Stromal cell of bone marrow (primary cell): ENCODE results near the gene CCDC85A.
A peak's percentile ranks its signal among the peaks of the same experiment; 100 is the strongest.

ENCODE experiments used
- DNase-seq: peaks from one replicate; pipeline ENCODE4 v3.0.0-alpha.2; 2012; ENCODE audit warnings: low read depth

Gene CCDC85A

DNA sequence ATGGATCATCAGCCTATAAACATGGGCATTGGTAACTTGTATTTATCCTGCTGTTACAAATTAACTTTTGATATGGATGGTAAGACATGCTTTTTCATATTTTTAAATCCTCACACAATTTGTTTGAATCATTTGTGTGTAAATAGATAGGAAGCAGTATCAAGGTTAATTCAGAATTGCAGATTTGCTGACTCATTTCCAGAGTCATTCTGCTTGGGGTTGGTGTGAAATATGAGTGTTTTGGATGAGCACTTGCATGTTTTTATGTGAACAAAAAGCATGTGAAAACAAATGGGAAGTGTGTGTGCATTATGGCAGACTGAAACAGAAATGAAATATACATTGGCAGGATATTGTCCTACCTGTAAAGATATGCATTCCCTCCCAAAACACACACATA lies 11.8 kb downstream of the CCDC85A start:
- no peak for DNase-seq

DNA sequence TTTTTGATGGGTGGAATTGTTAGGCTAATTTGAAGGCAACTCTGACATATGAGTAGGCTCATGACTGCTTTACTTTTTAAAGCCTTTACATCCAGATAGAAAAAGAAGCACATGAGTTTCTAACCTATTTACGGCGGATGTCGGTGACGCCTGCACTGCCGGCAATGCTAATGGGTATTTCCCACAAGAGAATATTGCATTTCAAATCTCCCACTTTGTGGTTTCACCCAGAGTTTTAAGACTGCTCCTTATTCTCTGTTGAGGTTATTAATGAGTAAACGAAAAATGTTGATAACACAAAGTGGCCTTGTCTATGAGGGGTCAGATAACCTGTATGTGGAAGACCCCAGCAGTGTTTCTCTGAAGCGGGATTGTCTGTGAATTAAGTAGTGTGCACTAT lies 14.0 kb downstream of the CCDC85A start:
- DNase-seq = no peak

DNA sequence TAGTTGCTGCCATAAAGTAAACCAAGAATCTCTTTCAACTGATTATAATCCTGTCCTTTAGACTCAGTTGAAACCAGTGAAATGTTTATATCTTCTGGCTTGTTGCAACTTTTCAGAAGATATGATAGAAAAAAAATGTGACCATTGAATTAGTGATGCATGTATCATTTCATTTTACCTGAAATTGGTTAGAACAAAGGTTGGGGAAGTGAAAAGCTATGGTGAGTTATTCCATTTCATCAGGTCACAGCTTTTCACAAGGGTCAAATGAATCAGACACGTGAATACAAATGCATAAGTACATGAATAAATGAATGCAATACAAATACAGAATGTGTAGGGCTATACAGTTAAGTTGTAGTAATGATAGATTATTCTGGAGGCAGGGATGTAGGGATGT lies 15.1 kb downstream of the CCDC85A start:
- DNase-seq = no peak

DNA sequence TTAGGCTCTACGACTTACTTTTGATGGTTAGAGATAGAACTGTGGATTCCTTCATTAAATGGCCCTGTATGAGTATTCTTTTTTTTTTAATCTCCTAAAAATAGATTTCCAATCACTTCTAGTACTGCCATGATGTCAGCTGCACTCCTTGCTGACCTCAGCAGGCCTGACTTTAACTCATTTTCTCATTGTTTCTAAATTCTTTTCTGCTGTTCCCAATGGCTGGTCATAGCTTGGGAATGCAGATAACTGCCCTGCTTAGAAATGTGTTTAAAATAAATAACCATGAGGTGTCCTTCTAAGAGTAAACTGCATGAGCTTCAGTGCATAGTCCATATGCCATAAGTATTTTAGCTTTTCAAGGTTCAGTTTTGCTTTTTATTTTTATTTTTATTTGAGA lies 15.7 kb downstream of the CCDC85A start:
- no peak for DNase-seq

DNA sequence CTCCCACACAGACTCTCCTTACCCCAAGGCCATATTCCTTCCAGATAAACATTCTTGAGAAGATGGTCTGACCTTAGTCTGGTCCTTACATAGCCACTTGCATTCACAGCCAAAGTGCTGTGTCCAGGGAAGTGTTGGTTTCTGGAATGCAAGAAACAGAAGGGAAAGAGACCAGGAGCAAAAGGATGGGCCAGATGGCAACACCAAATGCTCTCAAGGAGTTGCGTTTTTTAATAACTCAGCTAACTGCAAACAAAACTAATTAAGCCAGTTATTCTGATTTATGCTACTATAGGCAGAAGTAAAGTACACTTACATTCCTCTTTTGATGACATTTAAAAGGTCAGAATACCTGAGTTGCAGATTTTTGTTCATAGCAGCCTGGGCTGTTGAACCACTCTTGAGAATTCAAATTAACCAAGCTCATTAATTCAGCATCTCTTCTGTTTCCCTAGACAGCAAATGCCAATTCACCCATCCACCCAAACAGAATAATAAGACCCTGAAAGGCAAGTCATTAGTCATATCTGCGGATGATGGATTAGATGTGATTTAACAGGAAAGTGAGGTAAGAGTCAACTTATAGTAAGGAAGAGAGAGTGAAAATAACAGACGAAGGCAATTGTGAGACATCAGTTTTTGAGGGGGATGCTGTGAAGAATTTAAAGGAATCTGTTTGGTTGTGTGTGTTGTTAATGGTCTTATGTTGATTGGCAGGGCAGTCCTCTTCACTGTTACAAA lies 18.8 kb downstream of the CCDC85A start:
- no peak for DNase-seq

DNA sequence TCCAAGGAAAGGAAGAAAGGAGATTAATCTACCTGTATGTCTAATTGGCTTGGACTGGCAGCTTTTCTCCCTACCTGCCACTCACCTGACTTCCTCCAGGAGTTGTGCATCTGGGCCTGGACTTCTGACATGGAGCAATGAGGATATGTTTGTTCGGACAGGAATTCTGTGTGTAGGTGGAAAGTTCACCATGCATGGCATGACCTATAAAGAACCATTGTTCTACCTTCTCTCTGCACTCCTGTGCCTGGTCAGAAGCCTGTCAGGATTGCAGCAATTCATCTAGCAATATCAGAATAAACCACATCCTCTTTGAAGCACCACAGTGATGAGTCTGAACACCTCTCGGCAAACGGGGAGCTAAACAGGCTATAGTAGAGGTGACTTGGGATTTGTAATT lies 20.8 kb downstream of the CCDC85A start:
- DNase-seq = no peak

DNA sequence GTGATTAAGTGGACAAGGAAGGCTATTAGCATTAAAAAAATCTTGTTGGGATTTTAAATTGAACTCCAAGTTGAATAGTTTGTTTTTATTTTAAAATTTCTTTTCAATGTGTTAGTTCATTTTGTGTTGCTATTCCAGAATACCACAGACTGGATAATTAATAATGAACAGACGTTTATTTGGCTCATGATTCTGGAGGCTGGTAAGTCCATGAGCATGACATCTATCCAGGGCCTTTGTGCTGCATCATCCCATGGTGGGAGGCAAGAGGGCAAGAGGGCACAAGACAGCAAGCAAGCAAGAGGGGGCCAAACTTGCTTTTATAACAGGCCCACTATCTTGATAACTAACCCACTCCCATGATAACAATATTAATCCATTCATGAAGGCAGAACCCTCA lies 22.5 kb downstream of the CCDC85A start:
- DNase-seq = no peak

DNA sequence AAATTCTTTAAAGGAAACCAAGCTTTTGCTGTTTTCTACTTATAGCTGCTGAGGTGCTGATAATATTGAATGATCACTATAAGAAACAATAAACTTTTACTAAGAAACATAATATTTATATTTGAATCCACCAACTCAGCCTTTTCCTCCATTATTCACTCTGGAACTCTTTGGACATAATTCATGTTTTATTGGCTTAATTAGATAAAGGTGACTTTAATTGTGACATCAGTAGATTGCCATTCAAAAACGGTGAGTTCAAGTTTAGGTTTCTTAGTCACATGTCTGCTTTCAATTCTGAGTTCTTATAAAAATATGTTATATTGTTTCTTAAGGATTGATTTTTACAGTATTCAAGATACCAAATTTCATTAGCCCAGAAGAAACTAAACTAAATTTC lies 24.0 kb downstream of the CCDC85A start:
- DNase-seq = no peak

DNA sequence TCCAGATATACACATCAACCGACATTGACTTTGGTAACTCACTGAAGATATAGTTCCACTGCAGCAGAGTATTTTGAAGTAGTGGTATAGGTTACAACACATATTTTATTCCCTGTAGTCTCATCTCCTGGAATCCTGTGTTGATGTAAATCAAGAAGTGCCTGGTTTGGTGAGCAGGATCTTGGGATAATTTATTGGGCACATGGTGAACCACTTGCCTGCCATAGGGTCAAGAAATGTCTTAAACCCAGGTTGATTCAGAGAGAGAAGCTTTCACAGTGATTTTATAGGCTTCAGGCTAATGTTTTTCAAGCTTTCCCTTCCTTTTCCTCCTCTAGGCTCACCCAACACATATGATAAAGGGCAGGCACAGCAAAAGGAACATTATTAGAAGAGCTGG lies 24.6 kb downstream of the CCDC85A start:
- DNase-seq = no peak

DNA sequence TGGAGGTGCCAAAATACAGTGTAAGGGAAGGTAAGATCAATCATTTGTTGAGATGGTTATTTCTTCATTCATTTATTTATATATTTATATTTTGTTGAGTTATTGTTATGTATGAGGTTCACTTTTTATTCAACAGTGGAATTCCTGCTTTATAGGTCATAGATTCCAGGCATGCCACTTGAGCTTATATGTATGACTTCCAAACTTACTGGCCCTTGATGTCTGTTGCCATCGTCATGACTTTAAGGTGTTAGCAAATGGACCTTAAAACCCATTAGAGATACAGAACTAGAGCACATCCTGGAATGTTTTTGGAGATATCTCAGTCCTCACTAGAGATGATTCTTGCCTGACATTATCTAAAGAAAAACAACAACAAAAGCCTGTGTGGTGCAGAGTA lies 25.9 kb downstream of the CCDC85A start:
- DNase-seq = no peak

DNA sequence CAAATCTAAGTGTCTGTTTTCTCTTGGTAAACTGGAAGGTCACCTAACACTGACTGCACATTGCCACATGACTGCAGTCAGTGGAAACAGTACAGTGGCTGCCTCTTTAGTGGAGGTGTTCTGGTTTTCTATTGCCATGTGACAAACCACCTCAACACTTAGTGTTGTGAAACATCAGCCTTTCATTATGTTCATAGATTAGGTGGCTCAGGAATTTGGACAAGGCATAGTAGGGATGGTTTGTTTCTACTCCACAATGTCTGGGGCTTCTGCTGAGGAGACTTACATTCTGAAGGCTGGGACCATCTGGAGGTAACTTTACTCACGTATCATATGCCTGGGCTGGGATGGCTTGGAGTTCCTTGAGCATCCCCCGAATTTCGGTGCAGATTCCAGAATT lies 26.5 kb downstream of the CCDC85A start:
- DNase-seq = no peak

DNA sequence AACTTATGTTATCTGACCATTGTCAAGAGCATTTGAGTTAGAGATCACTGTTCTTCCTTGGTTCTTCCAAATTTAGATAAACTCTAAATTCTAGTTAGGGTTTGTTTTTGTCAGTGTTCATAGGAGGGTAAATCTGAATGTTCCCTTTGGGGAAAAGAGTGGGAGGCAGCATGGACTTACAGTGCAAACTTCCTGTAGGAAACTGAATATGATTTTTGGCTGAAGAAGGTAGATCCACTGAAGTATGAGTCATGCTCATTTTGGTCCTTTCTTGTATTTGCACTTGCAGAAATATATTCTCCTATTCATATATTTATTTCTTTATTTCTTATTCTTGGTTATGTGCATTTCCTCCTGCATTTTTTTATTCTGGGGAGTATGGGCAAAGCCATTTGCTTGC lies 27.3 kb downstream of the CCDC85A start:
- peak; percentile 22 for DNase-seq

DNA sequence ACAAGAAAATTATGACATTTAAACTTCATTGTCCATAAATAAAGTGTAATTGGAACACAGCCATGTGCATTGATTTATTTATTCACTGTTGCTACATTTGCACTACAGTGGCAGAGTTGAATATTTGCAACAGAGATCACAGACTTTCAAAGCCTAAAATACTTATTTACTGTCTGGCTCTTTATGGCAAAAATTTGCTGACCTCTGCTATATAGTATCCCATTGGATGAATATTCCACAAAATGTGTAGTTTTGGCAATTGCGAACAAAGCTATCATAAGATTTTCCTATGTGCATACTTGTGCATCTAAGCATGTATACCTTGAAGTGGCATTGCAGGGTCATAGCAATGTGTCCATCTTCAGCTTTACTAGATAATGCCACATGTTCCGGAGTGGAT lies 32.1 kb downstream of the CCDC85A start:
- DNase-seq = no peak

DNA sequence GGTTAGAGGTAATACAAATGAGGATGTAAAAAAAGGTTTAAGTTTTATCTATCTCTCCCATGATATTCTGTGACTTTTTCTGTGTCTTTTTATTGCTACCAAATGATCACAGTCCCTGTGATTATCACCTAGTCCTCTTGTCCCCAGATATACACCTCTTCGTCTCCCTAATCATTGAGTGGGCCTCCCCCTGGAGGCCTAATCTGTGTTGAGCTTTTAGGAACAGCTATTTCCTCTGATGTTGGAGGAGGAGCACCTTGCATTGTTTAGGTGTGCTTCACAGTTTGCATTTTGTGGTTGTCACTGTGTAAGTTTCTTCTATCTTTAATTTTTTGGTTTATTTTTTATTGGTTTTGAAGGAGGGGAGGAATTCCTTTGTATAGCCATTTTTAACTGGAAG lies 33.3 kb downstream of the CCDC85A start:
- no peak for DNase-seq

DNA sequence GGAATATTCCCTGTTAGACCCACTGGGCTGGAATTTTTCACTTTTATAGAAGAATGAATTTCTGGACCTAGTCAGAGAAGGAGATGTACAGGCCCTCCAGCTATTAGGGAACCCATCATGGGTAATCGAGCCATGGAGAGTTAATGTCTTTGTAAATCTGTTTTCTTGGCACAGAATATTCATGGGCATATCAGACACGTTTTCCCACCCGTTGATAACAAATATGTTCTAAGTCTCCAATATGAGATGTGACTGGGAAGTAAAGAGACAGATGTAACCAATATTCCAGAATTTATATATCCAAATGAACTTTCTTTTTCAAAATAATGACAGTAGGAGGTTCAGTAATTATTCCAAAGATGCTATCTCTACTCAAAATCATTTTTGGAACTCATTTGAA lies 38.7 kb downstream of the CCDC85A start:
- no peak for DNase-seq

DNA sequence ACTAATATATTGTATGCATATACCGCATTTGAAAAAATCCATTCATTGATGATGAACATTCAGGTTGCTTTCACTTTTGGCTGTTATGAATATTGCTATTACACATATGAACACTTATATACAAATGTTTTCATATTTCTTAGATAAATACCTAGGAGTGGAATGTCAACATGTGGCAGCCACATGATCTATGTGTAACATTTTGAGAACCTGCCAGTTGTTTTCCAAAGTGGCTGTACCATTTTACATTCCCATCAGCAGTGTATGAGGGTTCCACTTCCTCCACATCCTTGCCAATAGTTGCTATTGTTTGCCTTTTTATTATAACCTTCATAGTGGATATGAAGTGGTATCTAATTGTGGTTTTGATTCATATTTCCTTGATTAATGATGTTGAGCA lies 40.5 kb downstream of the CCDC85A start:
- no peak for DNase-seq

DNA sequence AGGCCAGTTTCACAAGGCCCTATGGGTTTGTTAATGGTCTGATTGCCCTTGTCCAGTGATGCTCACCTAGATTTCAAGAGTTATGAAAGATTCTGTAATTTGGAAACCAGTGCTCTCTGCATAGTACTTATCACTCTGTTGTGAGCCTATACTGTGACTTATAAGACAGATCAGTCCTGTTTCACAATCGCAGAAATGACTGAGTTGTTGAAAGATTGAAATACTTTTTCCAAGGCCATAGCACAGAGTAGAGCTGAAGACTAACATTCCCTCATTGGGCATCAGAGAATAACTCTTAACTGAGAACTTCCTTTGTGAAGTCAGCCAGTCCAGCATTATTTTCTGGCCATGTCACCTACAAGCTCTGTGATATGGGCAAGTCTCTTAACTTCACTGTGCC lies 44.0 kb downstream of the CCDC85A start:
- DNase-seq = no peak

DNA sequence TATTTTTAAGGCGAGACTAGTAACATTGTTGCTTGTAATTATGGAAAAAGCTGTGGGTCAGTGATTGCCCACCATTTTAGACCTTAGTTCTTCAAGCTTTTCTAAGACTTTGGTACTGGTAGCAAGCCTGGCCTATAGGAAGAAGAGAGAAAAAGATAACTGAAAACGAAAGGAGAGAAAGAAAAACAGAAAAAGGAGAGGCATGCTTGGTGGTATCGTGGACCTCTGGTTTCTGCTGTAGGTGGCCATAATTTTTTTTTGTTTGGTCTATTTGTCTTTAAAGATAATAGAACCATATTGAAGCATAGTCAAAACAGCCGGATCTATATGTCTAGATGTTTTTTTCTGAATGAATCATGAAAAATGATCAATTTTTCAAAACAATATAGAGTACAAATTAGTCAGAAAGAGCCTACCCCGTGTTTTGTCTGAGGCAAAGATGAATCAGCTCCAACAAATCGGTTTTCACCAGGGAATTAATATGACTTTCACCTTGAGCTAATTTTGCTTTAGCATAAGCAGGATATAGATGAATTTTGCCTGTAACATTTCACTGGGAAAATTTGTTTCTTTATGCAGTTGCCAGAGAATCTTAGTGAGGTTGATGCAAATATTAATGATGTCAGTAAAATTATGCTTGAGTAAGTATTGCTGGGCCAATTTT lies 45.7 kb downstream of the CCDC85A start:
- no peak for DNase-seq

DNA sequence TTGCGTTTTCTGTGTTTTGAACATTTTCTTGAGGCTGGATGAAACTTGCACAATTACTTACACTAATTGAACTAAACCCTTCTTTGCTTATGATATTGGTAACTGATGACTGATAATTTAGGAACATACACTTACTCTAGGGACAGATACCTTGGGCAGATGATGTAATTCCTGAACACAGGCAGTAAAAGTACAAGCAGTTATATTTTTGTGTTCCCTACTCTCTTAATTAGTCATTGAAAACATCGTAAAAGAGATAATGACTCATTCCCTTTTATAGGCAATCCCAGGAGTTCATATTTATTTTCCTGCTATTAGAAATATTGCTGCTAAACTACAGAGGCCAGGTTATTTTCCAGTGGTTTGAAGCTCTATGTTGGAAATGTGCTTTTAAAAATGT lies 46.4 kb downstream of the CCDC85A start:
- DNase-seq = no peak

DNA sequence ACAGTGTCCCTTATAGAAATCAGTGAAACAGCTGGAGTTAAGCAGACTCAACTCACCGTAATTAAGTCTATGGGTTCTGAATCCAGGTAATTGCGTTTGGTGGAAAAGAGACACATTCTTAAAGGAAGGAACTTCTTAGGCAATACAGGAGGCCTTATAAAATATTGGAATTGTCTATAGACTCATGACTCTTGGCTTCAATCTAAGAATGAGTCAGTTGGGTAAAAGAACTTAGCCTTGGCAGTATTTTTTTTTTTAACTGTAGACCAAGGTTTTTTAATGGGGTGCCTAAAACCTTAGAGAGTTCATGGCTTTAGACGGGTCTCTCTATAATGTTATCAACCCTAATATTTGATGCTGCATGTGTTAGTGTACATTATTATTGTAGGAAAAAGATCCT lies 47.6 kb downstream of the CCDC85A start:
- DNase-seq = no peak

DNA sequence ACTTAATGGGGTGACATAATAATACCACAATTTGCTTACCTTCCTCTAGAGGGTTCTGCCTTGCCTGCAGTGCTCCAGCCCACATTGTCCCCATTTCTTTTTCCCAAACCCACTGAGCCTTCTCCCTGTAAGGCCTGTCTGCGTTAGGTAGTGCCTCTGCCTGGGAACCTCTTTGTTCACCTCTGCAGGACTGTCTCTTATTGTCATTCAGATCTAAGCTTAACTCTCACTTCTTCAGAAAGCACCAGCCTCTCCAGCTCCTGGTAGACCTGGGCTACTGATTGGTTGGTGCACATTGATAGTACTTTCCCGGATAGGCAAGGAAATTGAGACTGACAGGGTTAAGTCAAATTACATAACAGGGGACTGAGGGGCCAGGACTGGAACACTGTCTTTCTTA lies 49.1 kb downstream of the CCDC85A start:
- no peak for DNase-seq

DNA sequence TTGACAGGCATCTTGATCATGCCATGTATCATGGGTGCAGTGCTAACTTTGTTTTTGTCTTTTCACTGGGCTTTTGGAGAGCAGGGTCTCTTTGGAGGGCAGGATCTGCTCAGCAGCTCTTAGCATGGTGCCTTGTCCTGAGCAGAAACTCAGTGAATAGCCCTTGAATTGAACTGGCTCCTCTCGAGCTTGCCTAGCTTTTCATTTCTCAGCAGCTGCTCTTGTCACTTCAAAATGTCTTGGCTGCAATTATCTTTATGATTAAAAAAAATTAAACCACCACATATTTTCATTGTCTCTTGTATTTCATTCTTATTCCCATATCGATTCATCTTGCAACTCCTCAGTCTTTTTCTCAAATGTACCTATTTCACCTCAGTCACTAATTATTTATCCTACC lies 50.5 kb downstream of the CCDC85A start:
- DNase-seq = no peak

DNA sequence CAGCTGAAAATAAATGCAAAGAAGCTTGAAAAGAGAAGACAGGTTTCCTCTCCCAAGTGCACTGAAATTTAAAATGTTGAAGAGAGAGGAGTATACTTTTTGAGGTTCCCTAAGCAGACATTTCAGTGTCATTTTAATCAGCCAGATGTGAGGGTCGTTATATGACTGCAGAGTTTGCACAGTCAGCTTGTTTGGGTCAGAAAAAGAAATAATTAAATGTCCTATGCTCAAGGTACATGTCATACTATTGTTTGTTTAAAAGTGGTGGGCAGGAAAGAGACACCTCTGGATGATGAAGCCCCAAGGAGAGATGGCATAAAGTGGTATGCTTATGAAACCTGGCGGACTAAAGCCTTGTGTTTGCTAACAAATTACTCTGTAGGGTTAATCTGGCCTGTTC lies 55.2 kb downstream of the CCDC85A start:
- DNase-seq = no peak

DNA sequence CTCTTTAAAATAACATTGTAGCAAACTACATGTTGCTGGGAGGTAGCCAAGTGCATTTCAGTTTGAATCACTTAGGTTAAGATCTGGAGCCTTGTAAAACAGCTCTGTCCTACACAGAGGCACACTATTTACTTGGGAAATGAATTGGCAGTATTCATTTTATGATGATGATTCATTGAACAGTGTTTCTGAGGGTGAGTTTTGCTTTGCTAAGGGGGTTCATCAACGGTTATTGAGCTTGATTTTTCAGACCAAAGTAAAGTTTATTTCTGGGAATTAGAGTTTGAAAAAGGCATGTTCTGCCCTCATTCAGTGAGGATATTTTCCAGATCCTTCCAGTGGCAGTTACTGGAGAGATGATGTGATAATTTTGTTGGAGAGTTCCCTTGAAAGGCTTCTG lies 55.6 kb downstream of the CCDC85A start:
- DNase-seq = peak; percentile 30
